Smooth muscle cell (in vitro differentiated cells): ENCODE results near the gene BUB1. TPM values are rescaled to one million over a fixed set of nuclear protein-coding genes. Genes with fewer than 3 reads are reported as not detected.

Source experiments
- DNase-seq: peaks from one replicate; lab custom pipeline; 2025; ENCODE audit not compliant: unreplicated experiment; lab: John Stamatoyannopoulos, UW
- H2AFZ ChIP-seq: fragments of 200-600 bp; sonication (generic); 2 replicates; pipeline ENCODE4 v1.6.0; 2016; ENCODE audit warnings: antibody characterized with exemption, low read depth, mild to moderate bottlenecking
- H3F3A ChIP-seq: fragments of 200-600 bp; sonication (generic); 2 replicates; pipeline ENCODE4 v1.6.0; 2017; ENCODE audit warnings: antibody characterized with exemption, low read depth
- H3K27ac ChIP-seq: fragments of 200-600 bp; sonication (generic); 2 replicates; pipeline ENCODE4 v1.5.1; 2016; ENCODE audit warnings: low read depth, mild to moderate bottlenecking
- H3K27me3 ChIP-seq: fragments of 200-600 bp; sonication (generic); 2 replicates; pipeline ENCODE4 v1.6.1; 2016; ENCODE audit warnings: low read depth, mild to moderate bottlenecking
- H3K36me3 ChIP-seq: fragments of 200-600 bp; sonication (generic); 2 replicates; pipeline ENCODE4 v1.5.1; 2016; ENCODE audit warnings: low read depth
- H3K4me1 ChIP-seq: fragments of 200-600 bp; sonication (generic); 2 replicates; pipeline ENCODE4 v1.5.1; 2016; ENCODE audit warnings: low read depth
- H3K4me2 ChIP-seq: fragments of 200-600 bp; sonication (generic); 2 replicates; pipeline ENCODE4 v1.6.0; 2016; ENCODE audit warnings: mild to moderate bottlenecking
- H3K4me3 ChIP-seq: fragments of 200-600 bp; sonication (generic); 2 replicates; pipeline ENCODE4 v1.5.1; 2016; ENCODE audit warnings: mild to moderate bottlenecking
- H3K79me2 ChIP-seq: fragments of 200-600 bp; sonication (generic); 2 replicates; pipeline ENCODE4 v1.6.0; 2016; ENCODE audit warnings: low read depth, mild to moderate bottlenecking
- H3K9ac ChIP-seq: fragments of 200-600 bp; sonication (generic); 2 replicates; pipeline ENCODE4 v1.6.0; 2016; ENCODE audit warnings: low read depth
- H3K9me3 ChIP-seq: fragments of 200-600 bp; sonication (generic); replicated peaks from 2 replicates; pipeline ENCODE4 v1.5.1; 2016; ENCODE audit warnings: low read depth
- H4K20me1 ChIP-seq: fragments of 200-600 bp; sonication (generic); 2 replicates; pipeline ENCODE4 v1.6.0; 2016; ENCODE audit warnings: low read depth
- WGBS: methylation state at CpG from one replicate; pipeline ENCODE4 v1.1.7; 2016; ENCODE audit warnings: low lambda C conversion rate; 5-methylcytosine and 5-hydroxymethylcytosine counted together
- polyA plus RNA-seq: library from polyadenylated mRNA; unstranded; fragments of >200 nt; fragmentation: Nextera tagmentation; extraction: Ambion mirVana; gene quantifications from 2 replicates; pipeline ENCODE4 v1.2.1, GENCODE V29; 2016
- total RNA-seq: library from RNA; depleted of rRNA; stranded (reverse); fragments of >200 nt; gene quantifications from 2 replicates; pipeline ENCODE4 v1.2.3, GENCODE V29; 2014
- TF ChIP-seq, protein P1 (sequence below): fragments of 200-600 bp; sonication (generic); IDR thresholded peaks from 2 replicates; pipeline ENCODE4 v1.5.1; 2017; ENCODE audit warnings: borderline replicate concordance, mild to moderate bottlenecking, antibody characterized with exemption; ENCODE audit not compliant: insufficient read depth, poor library complexity, severe bottlenecking

The BUB1 gene
- total and polyA plus RNA-seq, 2 experiments from 2014 or later: 8.6 to 18.6 TPM

- Histone ChIP-seq H3K9me3 (no peaks in the 10 kb centered on the region), H3K27me3 (no peaks in the 10 kb centered on the region), H3K79me2 (no peaks in the 10 kb centered on the region), H3K9ac (no peak overlapping the region), H2AFZ (no peak overlapping the region), H3F3A (no peaks in the 10 kb centered on the region), H3K4me1 (no peaks in the 10 kb centered on the region), H4K20me1 (no peaks in the 10 kb centered on the region), H3K36me3 (no peaks in the 10 kb centered on the region), H3K4me3 (no peak overlapping the region), H3K27ac (no peak overlapping the region), H3K4me2 (no peak overlapping the region)
- TF ChIP-seq, protein P1, sequence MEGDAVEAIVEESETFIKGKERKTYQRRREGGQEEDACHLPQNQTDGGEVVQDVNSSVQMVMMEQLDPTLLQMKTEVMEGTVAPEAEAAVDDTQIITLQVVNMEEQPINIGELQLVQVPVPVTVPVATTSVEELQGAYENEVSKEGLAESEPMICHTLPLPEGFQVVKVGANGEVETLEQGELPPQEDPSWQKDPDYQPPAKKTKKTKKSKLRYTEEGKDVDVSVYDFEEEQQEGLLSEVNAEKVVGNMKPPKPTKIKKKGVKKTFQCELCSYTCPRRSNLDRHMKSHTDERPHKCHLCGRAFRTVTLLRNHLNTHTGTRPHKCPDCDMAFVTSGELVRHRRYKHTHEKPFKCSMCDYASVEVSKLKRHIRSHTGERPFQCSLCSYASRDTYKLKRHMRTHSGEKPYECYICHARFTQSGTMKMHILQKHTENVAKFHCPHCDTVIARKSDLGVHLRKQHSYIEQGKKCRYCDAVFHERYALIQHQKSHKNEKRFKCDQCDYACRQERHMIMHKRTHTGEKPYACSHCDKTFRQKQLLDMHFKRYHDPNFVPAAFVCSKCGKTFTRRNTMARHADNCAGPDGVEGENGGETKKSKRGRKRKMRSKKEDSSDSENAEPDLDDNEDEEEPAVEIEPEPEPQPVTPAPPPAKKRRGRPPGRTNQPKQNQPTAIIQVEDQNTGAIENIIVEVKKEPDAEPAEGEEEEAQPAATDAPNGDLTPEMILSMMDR: no peak
- no peak for DNase-seq
- 95% methylated on average over 3 of the region's 3 CpGs for WGBS
Observed at GRCh38 chr2:110644357-110644756, 33.5 kb downstream of the BUB1 start.

- Histone ChIP-seq H3K36me3 (no peaks in the 10 kb centered on the region), H3F3A (no peaks in the 10 kb centered on the region), H3K9me3 (no peaks in the 10 kb centered on the region)
Observed at GRCh38 chr2:110642360-110642759, 35.5 kb downstream of the BUB1 start.

DNA sequence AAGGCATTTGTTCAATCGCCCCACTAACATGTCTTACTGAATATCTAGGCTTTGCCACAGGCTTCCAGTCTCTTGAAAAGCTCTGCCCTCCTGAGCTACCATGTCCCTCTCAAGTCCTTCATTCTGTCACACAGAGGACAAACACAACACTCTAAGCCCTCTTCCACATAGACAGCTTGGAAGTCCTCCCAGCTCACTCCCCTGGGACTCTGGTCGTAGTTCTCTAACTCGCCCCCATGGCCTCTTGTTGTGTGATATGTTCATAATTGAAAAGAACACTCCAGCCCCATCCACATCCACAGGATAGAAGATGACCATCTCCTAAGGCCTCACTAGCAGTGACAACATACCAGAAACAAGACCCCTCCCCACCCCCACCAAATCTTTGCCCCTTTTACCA, 37.9 kb downstream of the BUB1 start:
- TF ChIP-seq, protein P1: no peak
- Histone ChIP-seq H3F3A (no peaks in the 10 kb centered on the region), H3K36me3 (no peaks in the 10 kb centered on the region), H2AFZ (no peak overlapping the region), H4K20me1 (no peaks in the 10 kb centered on the region), H3K4me2 (no peak overlapping the region), H3K9ac (no peak overlapping the region), H3K4me1 (no peaks in the 10 kb centered on the region), H3K27me3 (no peaks in the 10 kb centered on the region), H3K4me3 (no peak overlapping the region), H3K27ac (no peak overlapping the region), H3K9me3 (no peaks in the 10 kb centered on the region), H3K79me2 (no peaks in the 10 kb centered on the region)
- 100% methylated on average over 3 of the region's 3 CpGs for WGBS
- no peak for DNase-seq

More at GRCh38 chr2:110642360-110642759, 35.5 kb downstream of the BUB1 start:
- Histone ChIP-seq H3K79me2 (no peaks in the 10 kb centered on the region), H3K27ac (no peak overlapping the region), H3K9ac (no peak overlapping the region), H3K4me2 (no peak overlapping the region), H4K20me1 (no peaks in the 10 kb centered on the region), H3K4me3 (no peak overlapping the region), H2AFZ (no peak overlapping the region), H3K27me3 (no peaks in the 10 kb centered on the region), H3K4me1 (no peaks in the 10 kb centered on the region)
- TF ChIP-seq, protein P1: no peak
- no peak for DNase-seq

DNA sequence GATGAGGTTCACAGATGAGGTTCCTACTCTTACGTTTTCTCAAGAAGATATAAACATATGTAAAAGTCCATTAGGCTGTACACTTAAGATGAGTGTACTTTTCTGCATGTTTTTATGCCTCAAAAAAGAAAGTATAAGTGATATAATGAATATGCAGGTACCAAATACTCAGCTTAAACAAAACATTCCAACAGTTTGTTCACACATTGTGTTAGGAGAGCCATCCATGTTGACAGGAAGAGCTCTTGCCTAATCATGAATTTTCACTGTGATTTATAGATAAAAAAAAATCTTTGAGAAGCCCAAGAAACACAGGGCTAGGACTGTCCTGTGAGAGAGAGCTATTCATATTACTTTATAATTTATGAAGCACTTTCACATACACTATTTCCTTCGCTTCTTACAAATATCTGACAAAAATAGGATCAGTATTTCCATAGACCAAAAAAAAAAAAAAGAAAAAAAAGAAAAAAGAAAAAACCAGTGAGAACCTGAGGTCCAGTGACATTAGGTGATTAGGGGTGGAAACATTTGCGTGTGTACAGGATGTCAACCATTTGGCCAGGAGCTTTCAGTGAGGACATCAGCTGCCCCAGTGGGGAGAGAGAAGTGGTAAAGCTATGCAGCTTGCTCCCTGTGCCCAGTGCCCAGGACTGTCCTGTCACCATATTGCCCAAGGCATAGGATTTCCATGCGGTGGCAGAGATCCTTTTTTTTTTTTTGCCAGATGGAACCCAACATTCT, 38.7 kb downstream of the BUB1 start:
- no peak overlapping the region for H3K4me3 ChIP-seq
- no peak overlapping the region for H3K9ac ChIP-seq
- TF ChIP-seq, protein P1: no peak
- WGBS: 99% methylated on average over 4 of the region's 4 CpGs
- no peaks in the 10 kb centered on the region for H3K4me1 ChIP-seq
- no peaks in the 10 kb centered on the region for H3K79me2 ChIP-seq
- H3K4me2 ChIP-seq: no peak overlapping the region
- no peaks in the 10 kb centered on the region for H3F3A ChIP-seq
- no peak for DNase-seq
- no peaks in the 10 kb centered on the region for H3K36me3 ChIP-seq
- no peaks in the 10 kb centered on the region for H3K9me3 ChIP-seq
- H3K27ac ChIP-seq: no peak overlapping the region
- H4K20me1 ChIP-seq: no peaks in the 10 kb centered on the region
- no peaks in the 10 kb centered on the region for H3K27me3 ChIP-seq
- no peak overlapping the region for H2AFZ ChIP-seq
